Measurements from ENCODE around the gene PAIP1.

Gene PAIP1

GRCh38 chr5:43590700-43591099 lies 33.8 kb upstream of the PAIP1 start:
- TF ChIP-seq ZBTB7A (IDR thresholded peaks at IDR 0.05; ENCODE audit: low read depth) (no peak), REST (IDR thresholded peaks at IDR 0.05; ENCODE audit: low read depth) (no peak), YY1 (IDR thresholded peaks at IDR 0.05; ENCODE audit: low read depth) (no peak), MAX (IDR thresholded peaks at IDR 0.05) (no peak), EGR1 (IDR thresholded peaks at IDR 0.05) (no peak), TAF1 (IDR thresholded peaks at IDR 0.05; ENCODE audit: low read depth) (no peak), TEAD4 (IDR thresholded peaks at IDR 0.05) (no peak), EP300 (IDR thresholded peaks at IDR 0.05; ENCODE audit: borderline replicate concordance) (no peak), RAD21 (IDR thresholded peaks at IDR 0.05; ENCODE audit: low read depth) (no peak), FOXM1 (IDR thresholded peaks at IDR 0.05; ENCODE audit: borderline replicate concordance, low read depth) (no peak), CREB1 (IDR thresholded peaks at IDR 0.05; ENCODE audit: low read depth) (no peak), NFIC (IDR thresholded peaks at IDR 0.05) (no peak), CEBPB (IDR thresholded peaks at IDR 0.05) (no peak), TCF12 (IDR thresholded peaks at IDR 0.05; ENCODE audit: low read depth) (no peak)
- TF ChIP-seq, protein P1, sequence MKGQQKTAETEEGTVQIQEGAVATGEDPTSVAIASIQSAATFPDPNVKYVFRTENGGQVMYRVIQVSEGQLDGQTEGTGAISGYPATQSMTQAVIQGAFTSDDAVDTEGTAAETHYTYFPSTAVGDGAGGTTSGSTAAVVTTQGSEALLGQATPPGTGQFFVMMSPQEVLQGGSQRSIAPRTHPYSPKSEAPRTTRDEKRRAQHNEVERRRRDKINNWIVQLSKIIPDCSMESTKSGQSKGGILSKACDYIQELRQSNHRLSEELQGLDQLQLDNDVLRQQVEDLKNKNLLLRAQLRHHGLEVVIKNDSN (IDR thresholded peaks at IDR 0.05): no peak

GRCh38 chr5:43589310-43589709 lies 32.4 kb upstream of the PAIP1 start:
- no peak for TF ChIP-seq CREB1 (IDR thresholded peaks at IDR 0.05; ENCODE audit: low read depth)
- no peak for TF ChIP-seq ZBTB7A (IDR thresholded peaks at IDR 0.05; ENCODE audit: low read depth)
- TF ChIP-seq TAF1 (IDR thresholded peaks at IDR 0.05; ENCODE audit: low read depth): no peak
- TF ChIP-seq CEBPB (IDR thresholded peaks at IDR 0.05): no peak
- TF ChIP-seq YY1 (IDR thresholded peaks at IDR 0.05; ENCODE audit: low read depth): no peak
- no peak for TF ChIP-seq RAD21 (IDR thresholded peaks at IDR 0.05; ENCODE audit: low read depth)
- TF ChIP-seq EGR1 (IDR thresholded peaks at IDR 0.05): no peak
- no peak for TF ChIP-seq REST (IDR thresholded peaks at IDR 0.05; ENCODE audit: low read depth)

- TF ChIP-seq YY1 (IDR thresholded peaks at IDR 0.05; ENCODE audit: low read depth) (no peak), RAD21 (IDR thresholded peaks at IDR 0.05; ENCODE audit: low read depth) (no peak)
- TF ChIP-seq, protein P1 (IDR thresholded peaks at IDR 0.05): no peak
Measured at GRCh38 chr5:43588842-43589241, 32.0 kb upstream of the PAIP1 start.

GRCh38 chr5:43584166-43584699 lies 27.4 kb upstream of the PAIP1 start:
- TF ChIP-seq RAD21 (IDR thresholded peaks at IDR 0.05; ENCODE audit: low read depth) (no peak), EGR1 (IDR thresholded peaks at IDR 0.05) (no peak), TAF1 (IDR thresholded peaks at IDR 0.05; ENCODE audit: low read depth) (no peak), MAX (IDR thresholded peaks at IDR 0.05) (no peak)

DNA sequence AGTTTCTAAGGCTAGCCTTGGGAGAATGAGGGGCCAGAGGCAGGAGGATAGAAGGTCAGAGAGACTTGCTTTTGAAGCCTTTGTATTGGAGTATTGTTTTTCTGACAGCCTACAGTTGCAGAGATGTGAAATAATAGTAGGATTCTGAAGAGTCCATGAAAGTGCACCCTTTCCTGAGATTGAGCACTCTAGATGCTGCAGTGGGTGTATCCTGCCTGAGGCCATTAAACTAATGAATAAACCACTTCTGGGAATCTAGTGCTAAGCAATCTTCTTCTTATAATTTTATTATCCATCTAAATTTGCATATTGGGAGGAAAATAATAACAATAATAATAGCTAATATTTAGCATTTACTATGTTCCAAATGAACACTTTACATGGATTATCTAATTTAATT lies 26.8 kb upstream of the PAIP1 start:
- TF ChIP-seq FOXM1 (IDR thresholded peaks at IDR 0.05; ENCODE audit: borderline replicate concordance, low read depth): no peak
- TF ChIP-seq TAF1 (IDR thresholded peaks at IDR 0.05; ENCODE audit: low read depth): no peak
- no peak for TF ChIP-seq NFIC (IDR thresholded peaks at IDR 0.05)
- TF ChIP-seq TCF12 (IDR thresholded peaks at IDR 0.05; ENCODE audit: low read depth): no peak

DNA sequence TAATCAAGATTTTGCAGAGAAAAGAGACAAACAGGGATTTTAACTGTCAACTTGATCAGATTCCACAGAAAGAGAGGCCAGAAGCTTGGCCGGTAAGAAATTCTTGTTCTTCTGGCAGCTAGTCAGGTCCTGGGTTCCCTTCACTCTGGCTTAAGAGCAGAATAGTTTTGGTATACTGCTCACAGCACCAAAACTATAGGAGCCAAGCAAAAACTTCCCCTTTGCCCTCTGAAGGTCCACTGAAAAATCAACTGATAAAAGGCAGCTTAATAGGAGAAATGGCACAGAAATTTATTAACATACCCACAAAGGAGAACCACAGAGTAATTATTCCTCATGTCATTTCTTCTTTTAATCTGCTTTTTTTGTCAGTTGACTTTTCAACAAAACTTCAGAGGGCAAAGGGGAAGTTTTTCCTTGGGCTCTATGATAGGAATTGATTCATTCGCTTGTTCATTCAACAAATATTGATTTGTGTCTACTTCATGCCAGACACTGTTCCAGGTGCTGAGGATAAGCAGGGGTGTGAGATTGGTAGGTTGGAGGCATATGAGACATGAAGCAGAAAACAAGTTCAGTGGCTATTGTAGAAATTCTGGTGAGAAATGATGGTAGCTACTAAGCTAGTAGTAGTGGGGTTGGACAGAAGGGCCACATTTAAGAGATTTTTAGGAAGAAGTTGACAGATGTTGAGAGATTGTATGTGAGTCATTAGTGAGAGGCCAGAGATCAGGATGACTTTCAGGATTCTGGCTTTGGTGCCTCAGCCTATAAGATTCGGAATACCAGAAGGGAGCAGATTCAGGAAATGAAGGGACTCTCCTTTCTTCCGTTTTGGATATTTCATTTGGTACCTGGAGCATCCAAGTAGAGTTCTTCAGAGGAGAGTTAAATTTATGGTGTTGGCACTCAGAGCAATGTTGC lies 25.5 kb upstream of the PAIP1 start:
- TF ChIP-seq FOXM1 (IDR thresholded peaks at IDR 0.05; ENCODE audit: borderline replicate concordance, low read depth): no peak
- no peak for TF ChIP-seq TCF12 (IDR thresholded peaks at IDR 0.05; ENCODE audit: low read depth)
- no peak for TF ChIP-seq TAF1 (IDR thresholded peaks at IDR 0.05; ENCODE audit: low read depth)
- TF ChIP-seq REST (IDR thresholded peaks at IDR 0.05; ENCODE audit: low read depth): no peak
- TF ChIP-seq EGR1 (IDR thresholded peaks at IDR 0.05): no peak
- no peak for TF ChIP-seq YY1 (IDR thresholded peaks at IDR 0.05; ENCODE audit: low read depth)
- no peak for TF ChIP-seq ZBTB7A (IDR thresholded peaks at IDR 0.05; ENCODE audit: low read depth)

Data from Ishikawa (cell line).